Uterus (tissue), 4 donors: ENCODE data around the gene LKAAEAR1. TPM values are rescaled to one million over a fixed set of nuclear protein-coding genes. Genes with fewer than 3 reads are reported as not detected.
A peak's percentile ranks its signal among the peaks of the same experiment; 100 is the strongest.

Source experiments
- DNase-seq, 2 donors: peaks; one replicate each; pipeline ENCODE4 v3.0.0-alpha.2; 2019 to 2020
- H3K27ac ChIP-seq, 2 donors: fragments of 200-600 bp; sonication (generic); 1 replicate in 1 of 2; 2 replicates in 1 of 2; pipeline ENCODE4 v1.5.1; 2016 to 2018
- H3K27me3 ChIP-seq, 2 donors: fragments of 200-600 bp; sonication (generic); one replicate each; pipeline ENCODE4 v1.5.1; 2018 to 2019; ENCODE audit warnings: control low read depth in 1 of 2
- H3K36me3 ChIP-seq, 2 donors: fragments of 200-600 bp; sonication (generic); one replicate each; pipeline ENCODE4 v1.5.1; 2019; ENCODE audit warnings: control low read depth in 1 of 2
- H3K4me1 ChIP-seq, 2 donors: fragments of 200-600 bp; sonication (generic); one replicate each; pipeline ENCODE4 v1.5.1; 2018 to 2019; ENCODE audit warnings: control low read depth in 1 of 2
- H3K4me3 ChIP-seq, 2 donors: fragments of 200-600 bp; sonication (generic); 1 replicate in 1 of 2; 2 replicates in 1 of 2; pipeline ENCODE4 v1.5.1; 2018 to 2019; ENCODE audit warnings: mild to moderate bottlenecking in 1 of 2
- H3K9me3 ChIP-seq, 2 donors: fragments of 200-600 bp; sonication (generic); one replicate each; pipeline ENCODE4 v1.5.1; 2019; ENCODE audit warnings: control low read depth in 1 of 2
- CTCF ChIP-seq, 4 experiments: fragments of 200-600 bp in 2 of 4; fragments of 450-650 bp in 2 of 4; sonication (generic) in 2 of 4; IDR thresholded peaks; one replicate each; pipeline ENCODE4 v1.5.1; 2016 to 2019; ENCODE audit warnings: antibody characterized with exemption in 4 of 4, mild to moderate bottlenecking in 2 of 4, moderate library complexity in 1 of 4
- POLR2A ChIP-seq, 2 donors: fragments of 450-650 bp; IDR thresholded peaks; one replicate each; pipeline ENCODE4 v1.6.1; 2016; ENCODE audit warnings: antibody characterized with exemption in 2 of 2, mild to moderate bottlenecking in 1 of 2, moderate library complexity in 1 of 2
- intact Hi-C: fragments of 100-400 bp; cut with DNase I; formaldehyde crosslinking; loops from one replicate; pipeline ENCODE4 v1.15.1; 2023; ENCODE audit warnings: low total_unique reads
- total RNA-seq, 4 donors: library from RNA; depleted of rRNA in 3 of 4; stranded (reverse); fragments of >200 nt in 3 of 4; gene quantifications; one replicate each; pipeline versions ENCODE4 v1.1.0 to v1.2.4, GENCODE V29; 2014 to 2023
- donor health status: DM: yes; HTN: yes; CAD: no.

The LKAAEAR1 gene
- total RNA-seq, 4 donors from 2014 or later = not detected

- Histone ChIP-seq H3K27ac (peak overlapping the region in 1 of 2 donors; percentile 70), H3K4me3 (peak overlapping the region; percentile 45 to 50), H3K9me3 (no peaks in the 10 kb centered on the region), H3K27me3 (peaks cover 0 to 21% of the 10 kb centered on the region in 2 donors), H3K36me3 (no peaks in the 10 kb centered on the region), H3K4me1 (peaks cover 5 to 12% of the 10 kb centered on the region in 2 donors)
- TF ChIP-seq POLR2A (IDR thresholded peaks at IDR 0.05) (no peak), CTCF (IDR thresholded peaks at IDR 0.05) (no peak)
- no peak for DNase-seq
- intact Hi-C loops = no loop called here
Observed at GRCh38 chr20:64078934-64079272, 5.3 kb downstream of the LKAAEAR1 start.

GRCh38 chr20:64077876-64078551 lies 6.2 kb downstream of the LKAAEAR1 start:
- H3K4me3 ChIP-seq = no peak overlapping the region
- peaks cover 0 to 17% of the 10 kb centered on the region in 2 donors for H3K27me3 ChIP-seq
- DNase-seq = no peak
- intact Hi-C loops = no loop called here
- H3K4me1 ChIP-seq = peaks cover 5 to 10% of the 10 kb centered on the region in 2 donors
- H3K27ac ChIP-seq = no peak overlapping the region
- no peaks in the 10 kb centered on the region for H3K36me3 ChIP-seq
- TF ChIP-seq CTCF (IDR thresholded peaks at IDR 0.05) (no peak), POLR2A (IDR thresholded peaks at IDR 0.05) (no peak)
- H3K9me3 ChIP-seq = no peaks in the 10 kb centered on the region

- DNase-seq = no peak
- Histone ChIP-seq H3K4me3 (no peak overlapping the region), H3K27ac (no peak overlapping the region), H3K27me3 (peaks cover 0 to 17% of the 10 kb centered on the region in 2 donors), H3K9me3 (no peaks in the 10 kb centered on the region), H3K4me1 (peaks cover 5 to 10% of the 10 kb centered on the region in 2 donors), H3K36me3 (no peaks in the 10 kb centered on the region)
- intact Hi-C loops = no loop called here
- TF ChIP-seq POLR2A (IDR thresholded peaks at IDR 0.05) = no peak
- TF ChIP-seq CTCF (IDR thresholded peaks at IDR 0.05) = no peak
Observed at GRCh38 chr20:64077541-64077875, 6.7 kb downstream of the LKAAEAR1 start.

GRCh38 chr20:64077094-64077493 lies 7.1 kb downstream of the LKAAEAR1 start:
- peaks cover 0 to 17% of the 10 kb centered on the region in 2 donors for H3K27me3 ChIP-seq
- H3K27ac ChIP-seq = no peak overlapping the region
- peaks cover 5 to 10% of the 10 kb centered on the region in 2 donors for H3K4me1 ChIP-seq
- intact Hi-C loops = no loop called here
- no peak for DNase-seq
- TF ChIP-seq POLR2A (IDR thresholded peaks at IDR 0.05) = no peak
- no peak for TF ChIP-seq CTCF (IDR thresholded peaks at IDR 0.05)
- no peaks in the 10 kb centered on the region for H3K36me3 ChIP-seq
- no peak overlapping the region for H3K4me3 ChIP-seq
- no peaks in the 10 kb centered on the region for H3K9me3 ChIP-seq

GRCh38 chr20:64076061-64076997 lies 7.9 kb downstream of the LKAAEAR1 start:
- H3K9me3 ChIP-seq = no peaks in the 10 kb centered on the region
- H3K27me3 ChIP-seq = peaks cover 0 to 17% of the 10 kb centered on the region in 2 donors
- intact Hi-C loops = no loop called here
- TF ChIP-seq POLR2A (IDR thresholded peaks at IDR 0.05) (no peak), CTCF (IDR thresholded peaks at IDR 0.05) (no peak)
- no peak for DNase-seq
- peaks cover 5 to 10% of the 10 kb centered on the region in 2 donors for H3K4me1 ChIP-seq
- H3K4me3 ChIP-seq = no peak overlapping the region
- no peak overlapping the region for H3K27ac ChIP-seq
- no peaks in the 10 kb centered on the region for H3K36me3 ChIP-seq
